Measurements from ENCODE around the gene GRIK3.

The GRIK3 gene

GRCh38 chr1:36994868-36995267 lies 39.4 kb downstream of the GRIK3 start:
- no peak for DNase-seq (ENCODE audit: low spot score)
- no peak for TF ChIP-seq CTCF (conservative IDR thresholded peaks at IDR 0.05; ENCODE audit: low read depth)
- ChIA-PET POLR2A (ENCODE audit: low non-redundant PET) (no interaction called here), CTCF (no interaction called here)
- no peak overlapping the region for H3K27ac ChIP-seq

GRCh38 chr1:36994294-36994693 lies 40.0 kb downstream of the GRIK3 start:
- no peak for TF ChIP-seq CTCF (conservative IDR thresholded peaks at IDR 0.05; ENCODE audit: low read depth)
- DNase-seq (ENCODE audit: low spot score), result no peak
- H3K27ac ChIP-seq, result no peak overlapping the region
- ChIA-PET CTCF (interaction anchor here (0.7 kb wide), 1 partner anchor 152 kb away, joined by 3 read pairs; no protein-coding TSS in a partner anchor), POLR2A (ENCODE audit: low non-redundant PET) (no interaction called here)

GRCh38 chr1:36992139-36992943 lies 42.0 kb downstream of the GRIK3 start:
- no peak overlapping the region for H3K27ac ChIP-seq
- no peak for DNase-seq (ENCODE audit: low spot score)
- POLR2A ChIA-PET (ENCODE audit: low non-redundant PET), result no interaction called here
- CTCF ChIA-PET, result no interaction called here
- TF ChIP-seq CTCF (conservative IDR thresholded peaks at IDR 0.05; ENCODE audit: low read depth), result no peak

GRCh38 chr1:36991551-36991950 lies 42.8 kb downstream of the GRIK3 start:
- no peak for DNase-seq (ENCODE audit: low spot score)
- CTCF ChIA-PET, result no interaction called here
- H3K27ac ChIP-seq, result no peak overlapping the region
- no peak for TF ChIP-seq CTCF (conservative IDR thresholded peaks at IDR 0.05; ENCODE audit: low read depth)
- POLR2A ChIA-PET (ENCODE audit: low non-redundant PET), result no interaction called here

- POLR2A ChIA-PET (ENCODE audit: low non-redundant PET), result no interaction called here
- no peak overlapping the region for H3K27ac ChIP-seq
- no peak for TF ChIP-seq CTCF (conservative IDR thresholded peaks at IDR 0.05; ENCODE audit: low read depth)
- DNase-seq (ENCODE audit: low spot score), result no peak
- CTCF ChIA-PET, result no interaction called here
Observed at GRCh38 chr1:36990928-36991327, 43.4 kb downstream of the GRIK3 start.

GRCh38 chr1:36989241-36989640 lies 45.1 kb downstream of the GRIK3 start:
- POLR2A ChIA-PET (ENCODE audit: low non-redundant PET), result no interaction called here
- CTCF ChIA-PET, result no interaction called here
- no peak for TF ChIP-seq CTCF (conservative IDR thresholded peaks at IDR 0.05; ENCODE audit: low read depth)
- DNase-seq (ENCODE audit: low spot score), result no peak
- no peak overlapping the region for H3K27ac ChIP-seq
